HEK293 (cell line): Measurements from ENCODE around the gene SCGB1D2.

Experiments
- CTCF ChIP-seq: fragments of 450-650 bp; formaldehyde crosslinking; IDR thresholded peaks from 2 replicates; pipeline ENCODE4 v1.5.1; 2016; ENCODE audit warnings: missing biosample characterization, missing genetic modification characterization
- ELK4 ChIP-seq: IDR thresholded peaks from 2 replicates; pipeline ENCODE4 v1.6.1; 2011; ENCODE audit warnings: mild to moderate bottlenecking, low read depth, low read length, borderline replicate concordance
- REST ChIP-seq: fragments of 450-650 bp; formaldehyde crosslinking; IDR thresholded peaks from 2 replicates; pipeline ENCODE4 v1.5.1; 2016; ENCODE audit warnings: missing biosample characterization, missing genetic modification characterization
- ZBTB17 ChIP-seq: fragments of 450-650 bp; formaldehyde crosslinking; IDR thresholded peaks from 2 replicates; pipeline ENCODE4 v1.5.1; 2016; ENCODE audit warnings: missing biosample characterization, missing genetic modification characterization
- ZNF311 ChIP-seq: fragments of 450-650 bp; formaldehyde crosslinking; IDR thresholded peaks from 2 replicates; pipeline ENCODE4 v1.5.1; 2017; ENCODE audit warnings: missing biosample characterization, missing genetic modification characterization, borderline replicate concordance
- ZNF654 ChIP-seq: fragments of 450-650 bp; formaldehyde crosslinking; IDR thresholded peaks from 2 replicates; pipeline ENCODE4 v1.5.1; 2016; ENCODE audit warnings: low read depth, missing biosample characterization, missing genetic modification characterization
- TF ChIP-seq, protein P1 (sequence below): fragments of 450-650 bp; formaldehyde crosslinking; IDR thresholded peaks from 2 replicates; pipeline ENCODE4 v1.5.1; 2017; ENCODE audit warnings: missing biosample characterization, missing genetic modification characterization

- TF ChIP-seq CTCF (tag by site-specific recombination) (no peak), REST (tag by site-specific recombination) (no peak), ELK4 (no peak), ZBTB17 (tag by site-specific recombination) (no peak), ZNF654 (tag by site-specific recombination) (no peak), ZNF311 (tag by site-specific recombination) (no peak)
- TF ChIP-seq, protein P1, sequence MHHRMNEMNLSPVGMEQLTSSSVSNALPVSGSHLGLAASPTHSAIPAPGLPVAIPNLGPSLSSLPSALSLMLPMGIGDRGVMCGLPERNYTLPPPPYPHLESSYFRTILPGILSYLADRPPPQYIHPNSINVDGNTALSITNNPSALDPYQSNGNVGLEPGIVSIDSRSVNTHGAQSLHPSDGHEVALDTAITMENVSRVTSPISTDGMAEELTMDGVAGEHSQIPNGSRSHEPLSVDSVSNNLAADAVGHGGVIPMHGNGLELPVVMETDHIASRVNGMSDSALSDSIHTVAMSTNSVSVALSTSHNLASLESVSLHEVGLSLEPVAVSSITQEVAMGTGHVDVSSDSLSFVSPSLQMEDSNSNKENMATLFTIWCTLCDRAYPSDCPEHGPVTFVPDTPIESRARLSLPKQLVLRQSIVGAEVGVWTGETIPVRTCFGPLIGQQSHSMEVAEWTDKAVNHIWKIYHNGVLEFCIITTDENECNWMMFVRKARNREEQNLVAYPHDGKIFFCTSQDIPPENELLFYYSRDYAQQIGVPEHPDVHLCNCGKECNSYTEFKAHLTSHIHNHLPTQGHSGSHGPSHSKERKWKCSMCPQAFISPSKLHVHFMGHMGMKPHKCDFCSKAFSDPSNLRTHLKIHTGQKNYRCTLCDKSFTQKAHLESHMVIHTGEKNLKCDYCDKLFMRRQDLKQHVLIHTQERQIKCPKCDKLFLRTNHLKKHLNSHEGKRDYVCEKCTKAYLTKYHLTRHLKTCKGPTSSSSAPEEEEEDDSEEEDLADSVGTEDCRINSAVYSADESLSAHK (tag by site-specific recombination) = no peak
Measured at GRCh38 chr11:62251698-62252097, 9.7 kb downstream of the SCGB1D2 start.
